BJ (cell line): ENCODE results near the gene TCF4. TPM values are rescaled to one million over a fixed set of nuclear protein-coding genes. Genes with fewer than 3 reads are reported as not detected.

ENCODE experiments used
- CTCF ChIA-PET: fragments of 350-600 bp; formaldehyde crosslinking; extraction: SDS; loops from one replicate; lab custom pipeline; 2021; ENCODE audit warnings: antibody characterized with exemption, inconsistent platforms; lab: Yijun Ruan, JAX
- POLR2A ChIA-PET: fragments of 300-600 bp; sonication (Branson Sonifier 250); formaldehyde crosslinking; extraction: SDS; loops from one replicate; lab custom pipeline; 2021; ENCODE audit warnings: antibody characterized with exemption; lab: Charles Lee
- DNase-seq: peaks from one replicate; pipeline ENCODE4 v3.0.0-alpha.2; 2011; ENCODE audit warnings: low read depth
- H3K27me3 ChIP-seq: 2 replicates; pipeline ENCODE4 v1.6.0; 2011; ENCODE audit warnings: low read length; ENCODE audit not compliant: control insufficient read depth, insufficient read depth
- H3K36me3 ChIP-seq: 2 replicates; pipeline ENCODE4 v1.5.1; 2011; ENCODE audit warnings: low read length; ENCODE audit not compliant: control insufficient read depth, insufficient read depth
- H3K4me3 ChIP-seq: 2 replicates; pipeline ENCODE4 v1.5.1; 2011; ENCODE audit warnings: low read depth, mild to moderate bottlenecking, control low read depth, low read length
- polyA plus RNA-seq: library from polyadenylated mRNA; depleted of rRNA; stranded (reverse); fragments of >200 nt; gene quantifications from 2 replicates; pipeline ENCODE4 v1.2.3, GENCODE V29; 2011
- TF ChIP-seq, protein P1 (sequence below): IDR thresholded peaks from 2 replicates; pipeline ENCODE4 v1.5.1; 2011; ENCODE audit warnings: low read depth, mild to moderate bottlenecking, control low read depth, inconsistent platforms, low read length, moderate library complexity; ENCODE audit not compliant: insufficient read depth

Gene TCF4
- polyA plus RNA-seq, 1 experiment = 65.8 TPM

DNA sequence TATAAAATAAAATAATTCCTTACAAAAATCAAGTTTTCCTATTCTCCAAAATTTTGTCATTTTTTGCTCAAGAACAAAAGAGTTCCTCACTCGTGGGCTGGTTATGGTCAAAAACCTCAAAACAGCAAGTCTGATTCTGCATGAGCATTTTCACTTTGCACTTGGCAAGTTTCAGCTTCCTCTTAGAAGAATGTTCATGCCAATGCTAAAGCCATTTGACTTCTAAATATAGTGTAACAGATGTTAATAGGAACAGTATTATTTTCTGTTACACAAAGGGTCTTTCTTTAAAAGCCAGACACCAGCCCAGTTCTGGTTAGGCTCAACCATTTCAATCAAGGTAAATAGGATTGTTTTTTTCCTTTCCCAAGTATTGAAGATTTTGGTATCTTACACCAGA lies 367.5 kb downstream of the TCF4 start:
- no peak overlapping the region for H3K4me3 ChIP-seq
- ChIA-PET CTCF (interaction anchor here (1.1 kb wide), 1 partner anchor 14 kb away, joined by 5 read pairs; no protein-coding TSS in a partner anchor), POLR2A (no interaction called here)
- H3K27me3 ChIP-seq = no peaks in the 10 kb centered on the region
- TF ChIP-seq, protein P1, sequence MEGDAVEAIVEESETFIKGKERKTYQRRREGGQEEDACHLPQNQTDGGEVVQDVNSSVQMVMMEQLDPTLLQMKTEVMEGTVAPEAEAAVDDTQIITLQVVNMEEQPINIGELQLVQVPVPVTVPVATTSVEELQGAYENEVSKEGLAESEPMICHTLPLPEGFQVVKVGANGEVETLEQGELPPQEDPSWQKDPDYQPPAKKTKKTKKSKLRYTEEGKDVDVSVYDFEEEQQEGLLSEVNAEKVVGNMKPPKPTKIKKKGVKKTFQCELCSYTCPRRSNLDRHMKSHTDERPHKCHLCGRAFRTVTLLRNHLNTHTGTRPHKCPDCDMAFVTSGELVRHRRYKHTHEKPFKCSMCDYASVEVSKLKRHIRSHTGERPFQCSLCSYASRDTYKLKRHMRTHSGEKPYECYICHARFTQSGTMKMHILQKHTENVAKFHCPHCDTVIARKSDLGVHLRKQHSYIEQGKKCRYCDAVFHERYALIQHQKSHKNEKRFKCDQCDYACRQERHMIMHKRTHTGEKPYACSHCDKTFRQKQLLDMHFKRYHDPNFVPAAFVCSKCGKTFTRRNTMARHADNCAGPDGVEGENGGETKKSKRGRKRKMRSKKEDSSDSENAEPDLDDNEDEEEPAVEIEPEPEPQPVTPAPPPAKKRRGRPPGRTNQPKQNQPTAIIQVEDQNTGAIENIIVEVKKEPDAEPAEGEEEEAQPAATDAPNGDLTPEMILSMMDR = no peak
- DNase-seq = no peak
- H3K36me3 ChIP-seq = no peaks in the 10 kb centered on the region

DNA sequence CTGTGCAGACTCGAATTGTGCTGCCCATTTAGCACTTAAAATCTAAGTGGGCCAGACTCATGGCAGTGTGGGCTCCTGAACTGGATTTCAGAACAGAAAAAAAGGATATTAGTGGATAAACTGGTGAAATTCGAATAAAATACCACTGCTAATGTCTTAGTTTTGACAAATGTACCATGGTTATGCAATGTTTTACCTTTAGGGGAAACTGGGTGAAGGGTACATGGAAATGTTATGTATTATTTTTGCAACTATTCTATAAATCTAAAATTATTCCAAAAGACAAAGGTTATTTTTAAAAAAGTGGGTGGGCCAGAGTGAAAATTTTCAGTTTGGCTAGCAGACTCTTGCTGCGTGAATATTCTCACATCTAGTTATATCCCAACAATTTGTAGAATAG lies 368.2 kb downstream of the TCF4 start:
- no peak for DNase-seq
- Histone ChIP-seq H3K36me3 (no peaks in the 10 kb centered on the region), H3K27me3 (no peaks in the 10 kb centered on the region), H3K4me3 (no peak overlapping the region)
- TF ChIP-seq, protein P1 = no peak
- CTCF ChIA-PET = no interaction called here
- POLR2A ChIA-PET = no interaction called here

DNA sequence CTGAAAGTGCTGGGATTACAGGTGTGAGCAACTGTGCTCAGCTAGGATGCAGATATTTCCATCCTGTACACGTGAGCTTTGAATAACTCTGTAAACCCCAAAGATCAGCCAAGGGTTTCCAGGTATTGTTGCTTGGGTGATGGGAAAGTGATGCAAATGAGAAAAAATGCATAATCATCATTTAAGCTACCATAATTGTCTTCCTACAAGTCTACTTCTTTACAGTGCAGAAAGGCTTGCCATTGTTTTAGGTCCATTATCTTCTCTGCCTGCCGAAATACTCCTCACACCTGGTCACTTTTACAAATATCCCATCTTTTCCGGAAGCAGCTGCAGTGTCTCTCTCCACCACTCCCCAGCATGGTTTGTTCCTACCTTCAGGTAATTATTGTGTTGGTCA lies 368.9 kb downstream of the TCF4 start:
- H3K36me3 ChIP-seq = no peaks in the 10 kb centered on the region
- H3K27me3 ChIP-seq = no peaks in the 10 kb centered on the region; the same call in 1 of the 2 replicates
- H3K4me3 ChIP-seq = no peak overlapping the region
- CTCF ChIA-PET = no interaction called here
- TF ChIP-seq, protein P1 = no peak
- POLR2A ChIA-PET = no interaction called here
- no peak for DNase-seq

DNA sequence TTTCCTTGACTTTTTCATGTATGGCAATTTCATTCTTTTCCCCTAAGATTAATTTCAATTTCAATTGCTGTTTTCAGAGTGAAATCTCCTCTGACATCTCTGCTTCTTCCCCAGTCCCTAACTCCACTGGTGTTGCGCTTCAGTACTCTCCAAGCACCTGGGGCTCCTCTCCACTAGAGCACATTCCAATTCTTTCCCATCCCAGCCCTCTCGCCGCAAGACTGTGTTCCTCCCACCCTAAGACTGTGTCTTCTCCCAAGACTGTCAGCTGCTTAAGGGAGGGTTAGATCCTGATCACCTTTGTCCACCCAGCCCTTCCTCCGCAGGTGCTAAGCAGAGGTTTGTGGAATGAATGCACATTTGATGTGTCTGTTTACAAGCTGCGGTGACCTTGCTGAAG lies 373.0 kb downstream of the TCF4 start:
- DNase-seq = no peak
- ChIA-PET CTCF (interaction anchor here (1.0 kb wide), 1 partner anchor 8 kb away, joined by 3 read pairs; no protein-coding TSS in a partner anchor), POLR2A (no interaction called here)
- Histone ChIP-seq H3K36me3 (no peaks in the 10 kb centered on the region), H3K27me3 (no peaks in the 10 kb centered on the region; the same call in none of the 2 replicates), H3K4me3 (no peak overlapping the region)
- TF ChIP-seq, protein P1 = no peak

DNA sequence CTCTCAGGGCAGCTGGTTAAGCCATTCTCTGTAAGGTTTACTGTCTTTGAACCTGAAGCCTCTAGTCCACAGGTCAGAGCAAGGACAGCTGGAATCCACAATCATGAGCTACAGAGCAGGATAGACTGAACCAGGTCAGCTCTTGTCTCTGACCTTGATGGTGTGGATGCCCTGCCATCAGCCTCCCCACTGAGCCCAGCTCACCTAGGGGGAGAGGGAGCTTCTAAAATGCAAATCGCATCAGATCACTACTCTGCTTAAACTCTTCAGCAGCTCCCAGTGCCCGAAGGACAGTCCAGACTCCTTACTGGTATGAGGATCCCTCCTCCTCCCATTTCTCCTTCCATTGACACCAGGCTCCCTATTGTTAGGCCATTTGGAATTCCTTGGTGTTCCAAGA lies 373.5 kb downstream of the TCF4 start:
- CTCF ChIA-PET = interaction anchor here (1.0 to 1.4 kb wide), 2 partner anchors 8 to 43 kb away, joined by 3 read pairs; no protein-coding TSS in a partner anchor
- Histone ChIP-seq H3K36me3 (no peaks in the 10 kb centered on the region), H3K4me3 (no peak overlapping the region), H3K27me3 (no peaks in the 10 kb centered on the region; the same call in none of the 2 replicates)
- TF ChIP-seq, protein P1 = no peak
- POLR2A ChIA-PET = no interaction called here
- DNase-seq = no peak
